ENCODE measurements around the gene GALNT17.

GALNT17 gene

DNA sequence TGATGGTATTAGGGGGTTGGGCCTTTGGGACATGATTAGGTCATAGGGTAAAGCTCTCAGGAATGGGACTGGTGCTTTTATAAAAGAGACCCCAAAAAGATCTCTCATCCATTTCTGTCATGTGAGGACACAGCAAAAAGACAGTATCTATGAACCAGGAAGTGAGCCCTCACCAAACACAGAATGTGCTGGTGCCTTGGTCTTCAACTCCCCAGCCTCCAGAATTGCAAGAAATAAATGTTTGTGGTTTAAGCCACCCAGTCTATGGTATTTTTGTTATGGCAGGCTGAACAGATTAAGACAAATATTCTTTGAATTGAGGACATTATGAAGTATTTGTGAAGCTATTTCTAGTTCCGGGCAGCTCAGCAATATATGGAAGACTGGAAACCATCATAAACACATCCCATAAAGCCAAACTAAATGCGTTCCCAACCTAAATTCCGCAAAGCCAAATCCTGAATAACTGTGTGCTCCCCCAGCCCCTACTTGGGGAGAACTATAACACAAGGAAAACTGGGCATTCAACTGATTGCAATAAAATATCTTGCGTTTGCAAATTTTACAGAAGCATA lies 153.7 kb downstream of the GALNT17 start:
- DNase-seq (ENCODE audit: low read depth), result no peak

DNA sequence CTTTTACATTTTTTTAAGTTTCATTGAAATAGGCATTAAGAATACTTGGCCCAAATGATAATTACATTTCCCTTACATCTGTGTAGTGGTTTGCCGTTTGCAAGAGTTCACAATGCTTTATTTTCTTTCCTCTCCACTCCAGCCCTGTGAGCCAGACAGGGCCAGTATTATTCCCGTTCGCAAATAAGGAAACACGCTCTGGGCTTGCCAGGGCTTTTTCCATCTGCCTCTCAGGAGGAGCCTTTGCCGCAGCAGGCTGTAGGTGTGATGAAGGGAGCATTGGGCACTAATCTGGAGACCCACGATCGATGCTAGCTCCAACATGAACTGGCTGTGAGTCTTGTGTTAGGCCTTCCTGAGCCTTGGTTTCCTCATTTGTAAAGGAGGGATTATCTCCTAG lies 154.4 kb downstream of the GALNT17 start:
- DNase-seq (ENCODE audit: low read depth), result no peak

DNA sequence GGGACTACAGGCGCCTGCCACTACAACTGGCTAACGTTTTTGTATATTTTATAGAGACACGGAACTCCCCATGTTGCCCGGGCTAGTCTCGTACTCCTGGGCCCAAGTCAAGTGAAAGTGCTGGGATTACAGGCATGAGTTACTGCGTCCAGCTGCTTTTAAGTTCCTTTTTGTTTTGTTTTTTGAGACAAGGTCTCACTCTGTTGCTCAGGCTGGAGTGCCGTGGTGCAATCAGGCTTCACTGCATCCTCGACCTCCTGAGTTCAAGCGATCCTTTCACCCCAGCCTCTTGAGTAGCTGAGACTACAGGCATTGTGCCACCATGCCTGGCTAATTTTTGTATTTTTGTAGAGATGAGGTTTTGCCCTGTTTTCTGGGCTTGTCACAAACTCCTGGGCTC lies 155.0 kb downstream of the GALNT17 start:
- no peak for DNase-seq (ENCODE audit: low read depth)

DNA sequence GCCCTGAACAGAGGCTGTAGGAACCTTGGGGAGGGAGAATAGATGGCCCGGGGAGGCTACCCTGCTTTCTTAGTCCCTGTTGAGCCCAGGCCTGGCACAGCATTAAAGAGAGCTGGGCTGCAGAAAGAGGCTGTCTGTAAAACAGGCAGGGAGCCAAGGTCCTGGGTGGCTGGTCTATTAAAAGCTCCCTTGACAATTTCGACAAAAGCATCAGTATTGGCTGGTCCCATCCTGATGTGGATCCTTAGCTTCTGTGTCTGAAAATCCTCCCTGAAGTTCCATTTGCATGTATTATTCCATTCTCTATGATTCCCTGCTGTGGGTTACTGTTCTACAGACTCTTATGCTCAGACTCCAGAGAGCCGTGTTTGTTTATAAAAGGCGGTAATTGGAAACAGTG lies 158.5 kb downstream of the GALNT17 start:
- no peak for DNase-seq (ENCODE audit: low read depth)

DNA sequence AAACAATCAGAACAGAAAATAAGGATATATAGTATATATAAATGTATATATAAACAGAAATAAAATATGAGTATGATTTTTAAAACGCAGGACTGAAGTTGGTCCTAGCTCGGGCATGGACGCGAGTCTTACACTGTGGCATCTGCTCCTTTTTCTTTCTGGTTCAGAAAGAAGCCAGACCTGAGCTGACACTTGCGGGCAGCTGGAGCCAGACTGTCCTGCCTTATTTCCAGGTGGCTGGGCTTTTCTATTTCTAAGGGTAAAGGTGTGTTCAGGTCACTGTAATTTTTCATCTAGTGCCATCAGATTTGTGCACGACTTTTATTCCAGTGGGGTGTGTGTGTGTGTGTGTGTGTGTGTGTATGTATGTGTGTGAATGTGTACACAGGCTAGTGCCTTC lies 166.4 kb downstream of the GALNT17 start:
- DNase-seq (ENCODE audit: low read depth), result no peak

DNA sequence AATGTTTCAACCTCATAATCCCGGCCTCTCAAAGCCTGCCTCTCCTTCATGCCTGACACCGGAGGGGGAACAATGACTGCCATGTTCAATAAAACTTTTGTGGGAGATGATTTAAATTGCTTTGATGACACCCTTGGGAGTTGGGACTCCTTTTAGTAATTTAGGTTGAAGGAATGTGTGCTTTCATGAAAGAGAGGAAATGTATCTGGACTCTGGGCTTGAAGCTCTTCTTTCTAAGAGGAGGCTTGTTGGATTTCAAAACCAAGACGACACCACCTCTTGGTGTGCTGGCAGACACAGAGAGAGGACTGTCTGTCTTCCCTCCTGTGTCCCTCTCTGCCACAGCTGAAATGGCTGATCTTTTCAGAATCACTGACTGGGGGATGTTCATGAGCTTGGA lies 168.1 kb downstream of the GALNT17 start:
- no peak for DNase-seq (ENCODE audit: low read depth)

DNA sequence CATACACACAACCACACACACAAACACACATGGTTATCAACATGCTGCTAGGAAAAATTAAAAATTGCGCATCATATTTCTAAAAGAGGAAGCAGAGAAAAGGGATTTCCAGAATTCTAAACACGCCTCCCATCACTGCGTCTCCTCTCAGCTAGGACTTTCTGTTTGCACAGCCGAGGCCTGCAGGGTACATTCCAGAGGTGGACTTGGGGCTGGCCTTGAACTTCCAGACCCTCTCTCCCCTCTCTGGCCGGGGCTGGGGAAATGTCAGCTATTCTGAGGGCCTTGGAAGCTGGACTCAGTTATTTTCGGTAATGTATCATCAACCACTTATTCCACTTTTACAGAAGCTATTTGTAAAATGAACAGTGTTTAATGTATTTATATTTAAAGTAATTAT lies 168.7 kb downstream of the GALNT17 start:
- DNase-seq (ENCODE audit: low read depth), result no peak

DNA sequence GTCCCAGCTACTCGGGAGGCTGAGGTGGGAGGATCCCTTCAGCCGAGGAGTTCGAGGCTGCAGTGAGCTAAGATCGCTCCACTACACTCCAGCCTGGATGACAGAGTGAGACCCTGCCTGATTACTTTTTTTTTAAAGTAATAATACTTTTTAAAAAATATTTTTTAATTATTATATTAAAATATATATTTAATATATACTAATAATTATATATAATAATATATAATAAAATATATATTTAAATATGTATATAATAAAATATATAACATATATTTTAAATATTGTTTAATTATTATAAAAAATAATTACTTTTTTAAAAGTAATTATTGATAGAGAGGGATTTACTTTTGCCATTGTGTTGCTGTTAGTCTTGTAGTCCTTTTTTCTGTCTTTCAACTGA lies 169.2 kb downstream of the GALNT17 start:
- DNase-seq (ENCODE audit: low read depth), result no peak

DNA sequence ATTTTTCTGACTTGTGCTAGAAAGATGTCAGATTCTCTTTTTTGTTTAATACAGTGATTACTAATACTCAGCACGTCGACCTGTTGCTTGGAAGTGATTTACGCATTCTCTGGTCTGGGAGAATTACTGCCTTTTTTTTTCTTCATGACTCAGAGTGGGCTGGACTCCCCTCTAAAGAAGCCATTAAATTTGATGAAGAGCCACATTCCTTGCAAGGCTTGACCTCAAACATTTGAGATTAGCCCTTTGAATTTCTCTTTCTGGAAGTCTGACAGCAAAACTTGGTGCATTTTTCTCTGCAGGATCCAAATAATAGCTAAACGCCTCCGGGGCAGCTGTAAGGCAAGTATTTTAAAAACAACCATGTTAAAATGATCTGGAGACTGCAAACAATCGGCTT lies 171.6 kb downstream of the GALNT17 start:
- no peak for DNase-seq (ENCODE audit: low read depth)

DNA sequence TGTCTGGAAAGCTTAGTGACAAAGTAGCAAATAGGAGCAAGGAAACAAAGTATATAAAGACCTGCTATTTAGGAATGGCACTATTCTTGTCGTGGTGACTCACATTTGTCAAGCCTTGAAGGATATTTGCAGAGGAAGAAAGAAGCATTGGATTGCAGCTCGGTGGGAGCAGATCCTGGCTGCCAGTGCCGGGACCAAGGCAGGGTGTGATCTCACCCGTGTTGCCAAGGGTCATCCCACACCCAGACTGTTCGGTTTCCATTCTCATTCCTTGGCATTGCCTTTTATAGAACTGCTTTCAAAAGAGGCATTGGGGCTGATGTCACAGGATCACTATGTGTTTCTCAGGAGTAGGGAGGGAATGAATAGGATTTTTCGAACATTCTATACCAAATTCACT lies 176.2 kb downstream of the GALNT17 start:
- no peak for DNase-seq (ENCODE audit: low read depth)

DNA sequence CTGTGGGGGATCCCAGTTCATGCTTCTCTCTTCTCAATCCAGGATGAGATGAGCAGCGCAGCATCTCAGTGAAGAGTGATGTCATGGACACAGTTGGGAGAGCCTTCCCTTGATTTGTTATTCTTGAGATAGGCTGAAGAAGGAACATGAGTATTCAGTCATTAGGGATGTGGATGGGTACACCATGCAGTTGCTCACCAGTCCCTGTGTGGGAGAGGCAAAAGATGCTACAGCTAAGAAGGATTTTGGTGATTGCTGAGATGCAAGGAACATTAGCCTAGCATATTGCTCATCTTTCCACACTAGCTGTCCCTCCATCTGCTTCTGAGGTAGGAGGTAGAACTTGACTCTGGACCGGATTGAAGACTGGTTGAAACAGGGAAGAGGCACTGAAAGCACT lies 179.6 kb downstream of the GALNT17 start:
- DNase-seq (ENCODE audit: low read depth), result no peak

DNA sequence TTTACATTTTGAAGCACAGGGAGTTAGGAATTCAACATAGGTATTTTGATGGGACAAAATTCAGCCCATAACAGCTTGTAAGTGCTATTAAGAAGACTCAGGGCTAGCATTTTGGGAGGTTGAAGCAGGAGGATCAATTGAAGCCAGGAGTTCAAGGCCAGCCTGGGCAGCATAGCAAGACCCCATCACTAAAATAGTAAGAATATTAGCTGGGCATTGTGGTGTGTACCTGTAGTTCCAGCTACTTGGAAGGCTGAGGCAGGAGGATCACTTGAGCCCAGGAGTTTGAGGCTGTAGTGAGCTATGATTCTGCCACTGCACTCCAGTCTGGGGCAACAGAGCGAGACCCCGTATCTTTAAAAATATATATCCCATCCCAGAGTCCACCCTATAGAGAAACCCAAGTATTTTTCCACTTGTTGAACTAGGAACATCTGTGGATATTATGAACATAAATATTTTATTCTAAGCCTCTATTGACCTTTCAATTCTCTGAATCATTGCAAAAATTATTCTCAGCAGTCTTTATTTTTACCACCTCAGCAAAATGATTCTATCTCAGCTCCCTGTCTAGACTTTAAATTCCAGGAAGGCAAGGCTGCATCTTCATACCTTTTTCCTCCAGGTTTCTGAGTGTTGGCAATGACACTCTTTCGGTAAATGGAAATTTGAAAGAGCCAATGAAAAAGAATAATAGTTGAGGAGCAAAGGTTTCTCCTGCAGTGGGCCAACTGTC lies 181.0 kb downstream of the GALNT17 start:
- DNase-seq (ENCODE audit: low read depth), result no peak

DNA sequence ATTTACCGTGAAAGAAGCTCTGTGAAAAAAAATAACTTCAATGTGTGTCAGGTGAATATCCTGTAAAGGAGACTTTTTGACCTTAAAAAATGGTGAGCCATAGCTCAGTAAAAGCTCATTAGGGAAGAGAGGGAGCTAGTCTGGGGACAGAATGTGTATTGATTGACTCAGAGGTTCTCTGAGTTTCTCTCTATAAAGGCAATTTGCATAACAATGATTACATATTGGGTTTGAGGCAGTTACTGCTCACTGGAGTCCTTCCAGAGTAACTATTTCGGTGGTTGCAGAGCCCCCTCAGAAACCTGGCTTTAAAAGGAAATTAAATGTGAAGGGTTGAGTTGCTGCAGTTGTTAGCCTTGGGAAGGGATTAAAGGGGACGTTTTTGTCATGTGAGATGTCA lies 181.6 kb downstream of the GALNT17 start:
- DNase-seq (ENCODE audit: low read depth), result no peak

DNA sequence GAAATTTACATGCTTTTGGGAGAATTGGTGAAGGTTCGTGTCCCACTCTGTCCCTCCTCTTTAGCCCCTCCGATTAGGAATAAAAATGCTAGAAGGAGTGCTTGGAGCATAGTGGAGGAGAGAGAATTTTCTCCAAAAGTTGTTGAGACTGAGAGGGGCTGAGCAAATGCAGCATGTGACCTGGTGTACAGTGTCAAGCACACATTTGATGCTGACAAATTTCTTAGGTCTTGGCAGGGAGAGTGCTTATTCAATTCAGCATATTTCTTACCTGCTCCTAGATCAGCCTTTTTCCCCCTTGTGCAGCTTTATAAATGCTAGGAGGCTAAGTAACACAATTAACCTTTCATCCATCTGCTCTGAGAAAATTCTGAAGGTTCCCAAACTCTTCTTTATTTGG lies 189.0 kb downstream of the GALNT17 start:
- no peak for DNase-seq (ENCODE audit: low read depth)

DNA sequence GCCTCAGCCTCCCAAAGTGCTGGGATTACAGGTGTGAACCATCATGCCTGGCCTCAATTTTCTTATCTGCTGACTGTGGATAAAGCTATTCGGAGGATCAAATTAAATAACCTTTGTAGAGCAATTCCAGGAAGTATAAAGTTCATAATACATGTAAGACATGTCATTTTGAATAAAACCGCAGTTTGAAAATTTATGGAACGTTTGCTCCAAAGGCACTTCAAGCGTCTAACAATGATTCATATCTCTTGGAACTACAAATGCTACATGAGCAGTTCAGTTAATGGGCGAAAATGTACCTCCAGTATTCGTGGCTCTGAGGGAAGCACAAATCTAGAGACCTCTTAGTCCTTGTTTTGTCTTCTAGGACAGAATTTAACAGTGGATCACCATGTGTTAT lies 190.3 kb downstream of the GALNT17 start:
- no peak for DNase-seq (ENCODE audit: low read depth)

DNA sequence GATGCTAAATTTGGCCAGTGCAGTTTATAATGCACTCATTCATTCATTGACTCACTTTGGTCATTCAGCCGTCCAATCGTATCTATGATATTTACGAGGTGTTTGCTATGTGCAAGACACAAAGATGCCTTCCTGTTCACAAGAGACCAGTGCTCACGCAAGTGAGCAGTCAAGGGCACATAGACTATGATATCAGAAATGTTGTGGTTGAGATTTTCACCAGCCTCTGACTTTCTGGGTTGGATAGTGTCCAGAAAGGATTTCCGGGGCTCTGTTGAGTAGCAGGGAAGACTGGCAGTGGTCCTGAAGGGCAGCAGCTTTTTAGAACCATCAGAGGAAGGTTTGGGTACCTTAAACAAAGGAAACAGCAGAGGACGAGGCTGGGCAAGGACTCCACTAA lies 191.8 kb downstream of the GALNT17 start:
- DNase-seq (ENCODE audit: low read depth), result no peak

DNA sequence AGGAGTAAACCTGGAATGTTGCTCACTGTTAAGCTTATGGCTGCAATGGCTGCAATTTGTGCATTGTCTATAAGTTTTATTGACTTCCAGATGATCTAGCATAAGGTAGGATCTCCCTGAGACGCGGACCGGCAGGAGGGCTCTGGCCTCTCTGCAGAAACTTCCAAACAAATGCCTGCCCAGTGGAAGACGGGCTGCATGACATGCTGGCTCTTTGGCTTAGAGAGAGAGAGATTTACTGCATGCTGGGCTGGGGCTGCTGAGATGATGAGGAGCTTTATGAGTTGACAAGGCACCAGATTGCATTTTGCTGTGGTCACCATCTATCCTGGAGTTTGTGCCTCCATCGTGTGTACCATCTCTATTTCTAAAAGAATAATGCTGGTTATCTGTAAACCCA lies 193.2 kb downstream of the GALNT17 start:
- no peak for DNase-seq (ENCODE audit: low read depth)

DNA sequence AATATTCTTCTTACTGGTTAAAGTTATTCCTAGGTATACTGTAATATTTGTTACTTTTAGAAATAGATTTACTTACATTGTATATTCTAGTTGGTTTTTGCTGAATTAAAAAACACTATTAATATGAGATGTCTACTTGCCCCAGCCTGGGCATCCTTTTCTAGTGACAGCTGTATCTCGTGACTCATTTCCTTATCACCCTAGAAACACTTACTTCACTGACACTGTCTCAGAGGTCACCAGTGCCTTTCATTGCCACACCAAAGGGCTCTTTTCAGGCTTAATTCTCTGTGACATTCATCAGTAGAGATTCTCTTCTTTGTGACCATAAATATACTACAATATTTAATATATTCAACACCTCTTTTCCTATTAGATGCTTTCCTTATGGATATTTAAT lies 194.7 kb downstream of the GALNT17 start:
- DNase-seq (ENCODE audit: low read depth), result no peak

DNA sequence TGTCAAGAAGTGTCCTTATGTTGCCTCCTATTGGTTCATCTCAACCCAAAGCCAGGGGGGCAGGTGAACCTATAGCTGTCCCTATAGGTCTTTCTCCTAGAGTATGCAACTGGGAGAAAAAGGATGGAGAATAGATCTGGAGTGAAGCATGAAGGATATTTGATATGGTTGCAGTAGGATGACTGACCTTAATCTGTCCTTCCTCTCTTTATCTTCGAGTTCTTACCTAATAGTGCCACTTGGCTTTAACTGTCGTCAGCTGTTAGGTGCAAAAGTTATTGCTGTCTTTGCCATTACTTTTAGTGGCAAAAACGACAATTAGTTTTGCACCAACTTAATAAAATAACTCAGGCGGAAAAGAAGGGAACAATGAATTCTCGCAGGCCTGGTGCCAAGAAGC lies 196.0 kb downstream of the GALNT17 start:
- DNase-seq (ENCODE audit: low read depth), result no peak

DNA sequence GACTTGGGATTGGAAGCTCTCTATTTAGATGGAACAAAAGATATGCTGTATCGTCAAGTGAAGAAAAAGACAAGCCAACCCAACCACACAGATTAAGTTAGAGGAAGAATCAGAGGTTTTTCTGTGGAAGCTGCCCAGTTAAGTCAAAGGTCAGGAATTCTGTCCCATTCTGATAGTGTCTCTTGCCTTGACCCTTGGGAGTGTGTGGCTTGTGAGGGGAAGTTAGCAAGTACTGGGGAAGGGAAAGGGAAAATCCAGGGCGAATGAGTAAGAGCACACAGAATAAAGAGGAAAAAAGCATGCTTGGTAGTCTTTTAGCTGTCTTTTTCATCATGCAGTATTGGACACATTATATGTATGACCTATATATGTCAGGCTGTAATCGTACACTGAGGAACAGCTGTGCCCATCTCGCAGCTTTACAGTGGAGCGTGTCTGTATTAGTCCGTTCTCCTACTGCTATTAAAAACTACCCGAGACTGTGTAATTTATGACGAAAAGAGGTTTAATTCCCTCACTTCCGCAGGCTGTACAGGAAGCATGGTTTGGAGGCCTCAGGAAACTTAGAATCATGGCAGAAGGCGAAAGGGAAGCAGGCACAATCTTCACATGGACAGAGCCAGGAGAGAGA lies 197.2 kb downstream of the GALNT17 start:
- no peak for DNase-seq (ENCODE audit: low read depth)

DNA sequence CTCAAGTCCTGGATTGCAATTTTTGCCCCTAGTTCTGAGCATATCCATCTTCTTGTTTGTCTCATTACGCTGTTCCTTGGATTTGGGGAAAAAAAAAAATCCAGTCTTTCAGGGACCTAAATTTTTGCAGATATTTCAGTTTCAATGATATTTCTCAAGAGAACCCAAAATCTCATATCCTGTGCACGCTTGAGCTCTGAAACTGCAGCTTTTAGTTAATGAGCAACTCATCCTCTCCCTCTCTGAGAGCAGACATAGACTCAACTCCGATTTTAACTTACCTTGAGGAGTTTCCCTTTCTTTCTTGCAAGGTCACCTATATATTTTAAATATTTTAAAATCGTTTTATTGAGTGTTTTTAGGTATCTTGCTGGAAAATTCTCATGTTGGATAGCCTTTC lies 200.3 kb downstream of the GALNT17 start:
- no peak for DNase-seq (ENCODE audit: low read depth)

DNA sequence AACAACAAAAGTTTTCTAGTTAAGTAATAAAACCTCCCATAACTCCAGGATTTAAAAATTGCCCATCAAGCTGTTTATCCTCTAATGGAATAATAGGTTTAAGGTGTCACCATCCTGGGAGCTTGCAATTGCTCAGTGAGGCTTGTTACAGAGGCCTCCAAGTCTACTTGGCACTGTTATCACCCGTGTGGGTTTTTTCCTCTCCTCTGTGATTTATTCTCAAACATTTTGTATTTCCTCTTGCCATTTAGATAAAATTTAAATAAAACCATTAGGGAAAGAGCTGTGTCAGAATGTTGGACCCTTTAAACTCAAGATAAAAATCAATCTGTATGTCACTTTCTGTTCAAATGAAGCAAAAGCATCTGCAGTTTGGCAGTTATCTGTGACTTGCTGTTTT lies 202.6 kb downstream of the GALNT17 start:
- DNase-seq (ENCODE audit: low read depth), result no peak

DNA sequence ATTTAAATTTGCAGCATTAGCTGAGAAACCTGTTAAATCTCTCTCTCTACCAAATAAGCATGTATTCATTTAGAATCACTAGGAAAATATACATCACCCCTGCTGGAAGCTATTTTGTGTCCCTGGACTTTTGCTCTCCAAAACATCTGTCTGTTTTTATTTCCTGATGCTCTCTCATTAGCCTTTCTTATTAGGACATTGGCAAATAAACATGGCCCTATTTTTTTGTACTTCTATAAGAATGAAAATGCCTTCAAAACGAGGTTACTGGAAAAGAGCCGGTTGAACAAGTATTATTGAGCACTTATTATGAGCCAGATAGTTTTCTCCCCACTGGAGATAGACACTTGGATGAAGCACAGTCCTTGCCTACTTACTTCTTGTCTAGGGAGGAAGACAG lies 206.9 kb downstream of the GALNT17 start:
- DNase-seq (ENCODE audit: low read depth), result no peak

DNA sequence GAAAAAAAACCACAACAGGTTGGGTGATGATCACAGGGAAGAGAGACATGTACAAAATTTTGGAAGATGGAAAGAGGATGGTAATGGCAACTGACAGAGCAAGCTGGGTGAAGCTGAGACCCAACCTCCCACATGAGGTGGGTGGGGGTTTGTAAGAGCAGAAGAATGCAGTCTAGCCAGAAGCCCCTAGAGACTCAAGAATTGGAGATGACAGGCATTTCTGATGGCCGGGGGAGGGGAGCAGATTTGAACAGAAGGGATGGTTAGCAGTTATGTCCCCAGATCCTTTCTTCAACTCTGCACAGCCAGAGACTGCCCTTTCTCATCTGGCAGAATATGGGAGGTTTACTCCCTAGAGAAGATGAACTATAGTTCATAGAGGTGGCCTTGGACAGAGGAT lies 208.0 kb downstream of the GALNT17 start:
- DNase-seq (ENCODE audit: low read depth), result no peak
